GM12878 (cell line): ENCODE data around the gene ESPNL. TPM values are rescaled to one million over a fixed set of nuclear protein-coding genes. Genes with fewer than 3 reads are reported as not detected.

ENCODE experiments used
- ATAC-seq: fragments of 200-7000 bp; cut with Tn5 transposase; 3 replicates; pipeline ENCODE4 v1.9.1; 2020; ENCODE audit warnings: mild to moderate bottlenecking, moderate library complexity
- BruUV-seq: library from RNA; stranded (reverse); fragments of 400-500 nt; replicated peaks from 2 replicates; lab custom pipeline; 2021; lab: Mats Ljungman, UMichigan
- CTCF ChIA-PET: fragments of 300-600 bp; sonication (Branson Sonifier 250); formaldehyde crosslinking; extraction: SDS; loops from one replicate; lab custom pipeline; 2021; ENCODE audit warnings: inconsistent platforms; lab: Yijun Ruan, JAX
- POLR2A ChIA-PET: fragments of 350-600 bp; formaldehyde crosslinking; extraction: SDS; loops from one replicate; lab custom pipeline; 2021; ENCODE audit warnings: inconsistent platforms; lab: Charles Lee
- RAD21 ChIA-PET: fragments of 300-600 bp; sonication (Branson Sonifier 250); formaldehyde crosslinking; loops from one replicate; lab custom pipeline; 2023; ENCODE audit warnings: antibody characterized with exemption; ENCODE audit not compliant: unreplicated experiment; lab: Charles Lee
- SMC1A ChIA-PET: fragments of 300-600 bp; sonication (Branson Sonifier 250); formaldehyde crosslinking; loops from one replicate; lab custom pipeline; 2023; ENCODE audit not compliant: unreplicated experiment, uncharacterized antibody; lab: Charles Lee
- DNase-seq: peaks from one replicate; pipeline ENCODE4 v3.0.0-alpha.2; 2011; ENCODE audit warnings: low read depth, low spot score
- FAIRE-seq: peaks from 3 replicates; lab custom pipeline; 2011; peaks lifted over from hg19 to GRCh38; lab: Jason Lieb, UNC
- H2AFZ ChIP-seq: 2 replicates; pipeline ENCODE4 v1.6.0; 2011; ENCODE audit warnings: low read depth, low read length, control low read depth; ENCODE audit not compliant: control insufficient read depth
- H3K27ac ChIP-seq: 2 replicates; pipeline ENCODE4 v1.5.1; 2011; ENCODE audit warnings: control low read depth; ENCODE audit not compliant: control insufficient read depth, insufficient read depth
- H3K27me3 ChIP-seq, 2 experiments: replicated peaks in 1 of 2; 2 replicates each; pipeline versions ENCODE4 v1.6.0 to v1.6.1; 2011; ENCODE audit warnings: low read length in 1 of 2; ENCODE audit not compliant: control insufficient read depth in 2 of 2, insufficient read depth in 2 of 2
- H3K36me3 ChIP-seq, 2 experiments: 2 replicates each; pipeline ENCODE4 v1.5.1; 2011; ENCODE audit warnings: low read length in 1 of 2; ENCODE audit not compliant: control insufficient read depth in 2 of 2, insufficient read depth in 2 of 2
- H3K4me1 ChIP-seq: 2 replicates; pipeline ENCODE4 v1.6.1; 2011; ENCODE audit warnings: mild to moderate bottlenecking, low read length, moderate library complexity, mixed read lengths; ENCODE audit not compliant: control insufficient read depth, insufficient read depth
- H3K4me2 ChIP-seq: 2 replicates; pipeline ENCODE4 v1.6.0; 2011; ENCODE audit warnings: control low read depth; ENCODE audit not compliant: control insufficient read depth, insufficient read depth
- H3K4me3 ChIP-seq: fragments of 200-600 bp; sonication (generic); 2 replicates; pipeline ENCODE4 v1.5.1; 2016
- H3K79me2 ChIP-seq: 2 replicates; pipeline ENCODE4 v1.6.0; 2011; ENCODE audit warnings: low read length; ENCODE audit not compliant: control insufficient read depth, insufficient read depth
- H3K9ac ChIP-seq: 2 replicates; pipeline ENCODE4 v1.8.0; 2011; ENCODE audit warnings: low read length, control low read depth, mixed read lengths; ENCODE audit not compliant: control insufficient read depth, insufficient read depth
- H3K9me3 ChIP-seq: replicated peaks from 3 replicates; pipeline ENCODE4 v1.5.1; 2011; ENCODE audit warnings: mild to moderate bottlenecking, low read length; ENCODE audit not compliant: control insufficient read depth, insufficient read depth
- H4K20me1 ChIP-seq: 2 replicates; pipeline ENCODE4 v1.6.0; 2011; ENCODE audit not compliant: control insufficient read depth, insufficient read depth
- BACH1 ChIP-seq: fragments of 450-650 bp; IDR thresholded peaks from 2 replicates; pipeline ENCODE4 v1.6.1; 2017; ENCODE audit warnings: mild to moderate bottlenecking, borderline replicate concordance
- BMI1 ChIP-seq: fragments of 450-650 bp; IDR thresholded peaks from 2 replicates; pipeline ENCODE4 v1.6.1; 2016; ENCODE audit warnings: mild to moderate bottlenecking, moderate library complexity, borderline replicate concordance
- CREB1 ChIP-seq: IDR thresholded peaks from 2 replicates; pipeline ENCODE4 v1.6.1; 2012; ENCODE audit warnings: low read depth, mild to moderate bottlenecking, inconsistent platforms
- LARP7 ChIP-seq: fragments of 450-650 bp; IDR thresholded peaks from 2 replicates; pipeline ENCODE4 v1.6.1; 2017; ENCODE audit warnings: mild to moderate bottlenecking
- MEF2B ChIP-seq: fragments of 450-650 bp; IDR thresholded peaks from 2 replicates; pipeline ENCODE4 v1.6.1; 2018; ENCODE audit warnings: mild to moderate bottlenecking, moderate library complexity; ENCODE audit not compliant: partially characterized antibody, poor library complexity, severe bottlenecking
- NFYA ChIP-seq: IDR thresholded peaks from 2 replicates; pipeline ENCODE4 v1.6.1; 2011; ENCODE audit warnings: low read depth, mild to moderate bottlenecking, low read length, improper control_type of control experiment, borderline replicate concordance
- NR2F1 ChIP-seq: fragments of 450-650 bp; conservative IDR thresholded peaks from 2 replicates; pipeline ENCODE4 v1.6.1; 2017; ENCODE audit warnings: mild to moderate bottlenecking
- PAX8 ChIP-seq: fragments of 450-650 bp; IDR thresholded peaks from 2 replicates; pipeline ENCODE4 v1.6.1; 2017; ENCODE audit warnings: mild to moderate bottlenecking, moderate library complexity
- SIN3A ChIP-seq: IDR thresholded peaks from 2 replicates; pipeline ENCODE4 v1.6.1; 2012; ENCODE audit warnings: low read depth, low read length, improper control_type of control experiment
- WGBS: methylation state at CpG from one replicate; pipeline ENCODE4 v1.1.6; 2016; ENCODE audit warnings: low lambda C conversion rate; ENCODE audit not compliant: insufficient replicate concordance, insufficient coverage; ENCODE audit errors: missing lambda C conversion rate; 5-methylcytosine and 5-hydroxymethylcytosine counted together
- in situ Hi-C: fragments of 300-500 bp; cut with MboI; formaldehyde crosslinking; loops from 9 replicates; pipeline ENCODE4 v1.14.3; 2018; ENCODE audit warnings: mixed read lengths
- intact Hi-C: fragments of 100-400 bp; cut with micrococcal nuclease; formaldehyde crosslinking; loops from one replicate; pipeline ENCODE4 v1.14.2; 2022; ENCODE audit not compliant: unreplicated experiment
- polyA plus RNA-seq, 11 experiments: library from polyadenylated mRNA; depleted of rRNA in 4 of 11; unstranded in 6 of 11; stranded (reverse) in 5 of 11; fragments of >200 nt; fragmentation: Nextera tagmentation in 4 of 11; fragmentation: Illumina TruSeq in 1 of 11; extraction: Ambion mirVana in 4 of 11; extraction: Trizol in 1 of 11; gene quantifications; 1 replicate in 1 of 11; 2 replicates in 10 of 11; pipeline versions ENCODE4 v1.2.1 to v1.2.3, GENCODE V29; 2011 to 2016; ENCODE audit warnings: inconsistent platforms in 2 of 11, missing spikeins in 2 of 11, low read depth in 1 of 11
- total RNA-seq, 4 experiments: library from RNA; depleted of rRNA in 3 of 4; stranded (reverse); fragments of >200 nt in 3 of 4; fragmentation: Illumina TruSeq in 1 of 4; extraction: Trizol in 1 of 4; gene quantifications; 2 replicates each; pipeline versions ENCODE4 v1.2.1 to v1.2.3, GENCODE V29; 2013 to 2021
- TF ChIP-seq, protein P1 (sequence below): fragments of 450-650 bp; IDR thresholded peaks from 2 replicates; pipeline ENCODE4 v1.6.1; 2016; ENCODE audit warnings: mild to moderate bottlenecking
- TF ChIP-seq, protein P2 (sequence below): fragments of 450-650 bp; IDR thresholded peaks from 2 replicates; pipeline ENCODE4 v1.6.1; 2017; ENCODE audit warnings: mild to moderate bottlenecking, moderate library complexity
- TF ChIP-seq, protein P3 (sequence below): fragments of 450-650 bp; conservative IDR thresholded peaks from 2 replicates; pipeline ENCODE4 v1.6.1; 2017; ENCODE audit warnings: mild to moderate bottlenecking, moderate library complexity
- TF ChIP-seq, protein P4 (sequence below): IDR thresholded peaks from 2 replicates; pipeline ENCODE4 v1.6.1; 2011; ENCODE audit warnings: mild to moderate bottlenecking, low read depth, low read length, moderate library complexity; ENCODE audit not compliant: insufficient replicate concordance
- TF ChIP-seq, protein P5 (sequence below): fragments of 450-650 bp; IDR thresholded peaks from 2 replicates; pipeline ENCODE4 v1.6.1; 2016; ENCODE audit warnings: mild to moderate bottlenecking

The ESPNL gene
- total and polyA plus RNA-seq, 10 of the 15 experiments (the other 5 are each of a cell fraction or from before 2014, with no cell fraction given) = 0.05 to 0.94 (median 0.36) TPM; not detected in 3

DNA sequence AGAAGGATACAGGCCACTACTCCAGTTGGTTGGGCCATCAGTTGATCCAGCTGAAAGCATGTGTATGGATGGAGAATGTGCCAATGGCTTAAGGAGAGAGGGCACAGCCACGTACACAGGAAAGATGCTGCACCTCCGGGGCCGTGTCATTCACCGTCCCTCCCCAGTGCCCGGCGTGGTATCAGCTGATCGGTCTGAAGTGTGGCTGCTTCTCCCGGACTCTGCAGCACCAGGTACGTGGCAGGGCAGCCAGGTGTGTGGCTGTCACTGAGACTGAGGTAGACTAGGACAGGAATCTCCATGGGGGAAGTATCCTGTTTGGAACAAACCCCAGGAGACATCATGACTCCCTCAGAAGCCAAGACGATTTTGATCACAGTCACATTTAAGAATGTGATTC, 54.4 kb downstream of the ESPNL start:
- Histone ChIP-seq H3K9me3 (no peaks in the 10 kb centered on the region), H3K4me3 (no peak overlapping the region), H3K27me3 (peaks cover 2 to 4% of the 10 kb centered on the region in 2 experiments; a peak in 2 of 4 replicates), H3K4me1 (no peaks in the 10 kb centered on the region; the same call in 1 of the 2 replicates), H2AFZ (no peak overlapping the region), H3K27ac (no peak overlapping the region), H3K9ac (no peak overlapping the region), H3K79me2 (no peaks in the 10 kb centered on the region), H4K20me1 (no peaks in the 10 kb centered on the region), H3K36me3 (no peaks in the 10 kb centered on the region), H3K4me2 (no peak overlapping the region)
- BruUV-seq = no TSS peak
- ChIA-PET POLR2A (no interaction called here), RAD21 (no interaction called here), SMC1A (no interaction called here), CTCF (interaction anchor here (1.1 to 1.6 kb wide), 2 partner anchors 16 to 187 kb away, joined by 3 to 4 read pairs; no protein-coding TSS in a partner anchor)
- ATAC-seq (no peak), DNase-seq (no peak), FAIRE-seq (no peak)
- no peak for TF ChIP-seq SIN3A
- TF ChIP-seq, protein P1, sequence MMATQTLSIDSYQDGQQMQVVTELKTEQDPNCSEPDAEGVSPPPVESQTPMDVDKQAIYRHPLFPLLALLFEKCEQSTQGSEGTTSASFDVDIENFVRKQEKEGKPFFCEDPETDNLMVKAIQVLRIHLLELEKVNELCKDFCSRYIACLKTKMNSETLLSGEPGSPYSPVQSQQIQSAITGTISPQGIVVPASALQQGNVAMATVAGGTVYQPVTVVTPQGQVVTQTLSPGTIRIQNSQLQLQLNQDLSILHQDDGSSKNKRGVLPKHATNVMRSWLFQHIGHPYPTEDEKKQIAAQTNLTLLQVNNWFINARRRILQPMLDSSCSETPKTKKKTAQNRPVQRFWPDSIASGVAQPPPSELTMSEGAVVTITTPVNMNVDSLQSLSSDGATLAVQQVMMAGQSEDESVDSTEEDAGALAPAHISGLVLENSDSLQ = no peak
- TF ChIP-seq, protein P2, sequence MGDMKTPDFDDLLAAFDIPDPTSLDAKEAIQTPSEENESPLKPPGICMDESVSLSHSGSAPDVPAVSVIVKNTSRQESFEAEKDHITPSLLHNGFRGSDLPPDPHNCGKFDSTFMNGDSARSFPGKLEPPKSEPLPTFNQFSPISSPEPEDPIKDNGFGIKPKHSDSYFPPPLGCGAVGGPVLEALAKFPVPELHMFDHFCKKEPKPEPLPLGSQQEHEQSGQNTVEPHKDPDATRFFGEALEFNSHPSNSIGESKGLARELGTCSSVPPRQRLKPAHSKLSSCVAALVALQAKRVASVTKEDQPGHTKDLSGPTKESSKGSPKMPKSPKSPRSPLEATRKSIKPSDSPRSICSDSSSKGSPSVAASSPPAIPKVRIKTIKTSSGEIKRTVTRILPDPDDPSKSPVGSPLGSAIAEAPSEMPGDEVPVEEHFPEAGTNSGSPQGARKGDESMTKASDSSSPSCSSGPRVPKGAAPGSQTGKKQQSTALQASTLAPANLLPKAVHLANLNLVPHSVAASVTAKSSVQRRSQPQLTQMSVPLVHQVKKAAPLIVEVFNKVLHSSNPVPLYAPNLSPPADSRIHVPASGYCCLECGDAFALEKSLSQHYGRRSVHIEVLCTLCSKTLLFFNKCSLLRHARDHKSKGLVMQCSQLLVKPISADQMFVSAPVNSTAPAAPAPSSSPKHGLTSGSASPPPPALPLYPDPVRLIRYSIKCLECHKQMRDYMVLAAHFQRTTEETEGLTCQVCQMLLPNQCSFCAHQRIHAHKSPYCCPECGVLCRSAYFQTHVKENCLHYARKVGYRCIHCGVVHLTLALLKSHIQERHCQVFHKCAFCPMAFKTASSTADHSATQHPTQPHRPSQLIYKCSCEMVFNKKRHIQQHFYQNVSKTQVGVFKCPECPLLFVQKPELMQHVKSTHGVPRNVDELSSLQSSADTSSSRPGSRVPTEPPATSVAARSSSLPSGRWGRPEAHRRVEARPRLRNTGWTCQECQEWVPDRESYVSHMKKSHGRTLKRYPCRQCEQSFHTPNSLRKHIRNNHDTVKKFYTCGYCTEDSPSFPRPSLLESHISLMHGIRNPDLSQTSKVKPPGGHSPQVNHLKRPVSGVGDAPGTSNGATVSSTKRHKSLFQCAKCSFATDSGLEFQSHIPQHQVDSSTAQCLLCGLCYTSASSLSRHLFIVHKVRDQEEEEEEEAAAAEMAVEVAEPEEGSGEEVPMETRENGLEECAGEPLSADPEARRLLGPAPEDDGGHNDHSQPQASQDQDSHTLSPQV = no peak
- TF ChIP-seq PAX8 = no peak
- TF ChIP-seq MEF2B = no peak
- TF ChIP-seq, protein P3, sequence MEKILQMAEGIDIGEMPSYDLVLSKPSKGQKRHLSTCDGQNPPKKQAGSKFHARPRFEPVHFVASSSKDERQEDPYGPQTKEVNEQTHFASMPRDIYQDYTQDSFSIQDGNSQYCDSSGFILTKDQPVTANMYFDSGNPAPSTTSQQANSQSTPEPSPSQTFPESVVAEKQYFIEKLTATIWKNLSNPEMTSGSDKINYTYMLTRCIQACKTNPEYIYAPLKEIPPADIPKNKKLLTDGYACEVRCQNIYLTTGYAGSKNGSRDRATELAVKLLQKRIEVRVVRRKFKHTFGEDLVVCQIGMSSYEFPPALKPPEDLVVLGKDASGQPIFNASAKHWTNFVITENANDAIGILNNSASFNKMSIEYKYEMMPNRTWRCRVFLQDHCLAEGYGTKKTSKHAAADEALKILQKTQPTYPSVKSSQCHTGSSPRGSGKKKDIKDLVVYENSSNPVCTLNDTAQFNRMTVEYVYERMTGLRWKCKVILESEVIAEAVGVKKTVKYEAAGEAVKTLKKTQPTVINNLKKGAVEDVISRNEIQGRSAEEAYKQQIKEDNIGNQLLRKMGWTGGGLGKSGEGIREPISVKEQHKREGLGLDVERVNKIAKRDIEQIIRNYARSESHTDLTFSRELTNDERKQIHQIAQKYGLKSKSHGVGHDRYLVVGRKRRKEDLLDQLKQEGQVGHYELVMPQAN = no peak
- no peak for TF ChIP-seq NR2F1
- TF ChIP-seq BACH1 = no peak
- TF ChIP-seq CREB1 = no peak
- TF ChIP-seq, protein P4, sequence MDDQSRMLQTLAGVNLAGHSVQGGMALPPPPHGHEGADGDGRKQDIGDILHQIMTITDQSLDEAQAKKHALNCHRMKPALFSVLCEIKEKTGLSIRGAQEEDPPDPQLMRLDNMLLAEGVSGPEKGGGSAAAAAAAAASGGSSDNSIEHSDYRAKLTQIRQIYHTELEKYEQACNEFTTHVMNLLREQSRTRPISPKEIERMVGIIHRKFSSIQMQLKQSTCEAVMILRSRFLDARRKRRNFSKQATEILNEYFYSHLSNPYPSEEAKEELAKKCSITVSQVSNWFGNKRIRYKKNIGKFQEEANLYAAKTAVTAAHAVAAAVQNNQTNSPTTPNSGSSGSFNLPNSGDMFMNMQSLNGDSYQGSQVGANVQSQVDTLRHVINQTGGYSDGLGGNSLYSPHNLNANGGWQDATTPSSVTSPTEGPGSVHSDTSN = no peak
- TF ChIP-seq, protein P5, sequence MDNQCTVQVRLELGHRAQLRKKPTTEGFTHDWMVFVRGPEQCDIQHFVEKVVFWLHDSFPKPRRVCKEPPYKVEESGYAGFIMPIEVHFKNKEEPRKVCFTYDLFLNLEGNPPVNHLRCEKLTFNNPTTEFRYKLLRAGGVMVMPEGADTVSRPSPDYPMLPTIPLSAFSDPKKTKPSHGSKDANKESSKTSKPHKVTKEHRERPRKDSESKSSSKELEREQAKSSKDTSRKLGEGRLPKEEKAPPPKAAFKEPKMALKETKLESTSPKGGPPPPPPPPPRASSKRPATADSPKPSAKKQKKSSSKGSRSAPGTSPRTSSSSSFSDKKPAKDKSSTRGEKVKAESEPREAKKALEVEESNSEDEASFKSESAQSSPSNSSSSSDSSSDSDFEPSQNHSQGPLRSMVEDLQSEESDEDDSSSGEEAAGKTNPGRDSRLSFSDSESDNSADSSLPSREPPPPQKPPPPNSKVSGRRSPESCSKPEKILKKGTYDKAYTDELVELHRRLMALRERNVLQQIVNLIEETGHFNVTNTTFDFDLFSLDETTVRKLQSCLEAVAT = no peak
- TF ChIP-seq NFYA = no peak
- no peak for TF ChIP-seq LARP7
- TF ChIP-seq BMI1 = no peak
- in situ Hi-C loops = no loop called here
- intact Hi-C loops = no loop called here
- 50% methylated on average over 10 of the region's 10 CpGs for WGBS
